ENCODE results near the gene SPATA20.

The SPATA20 gene

GRCh38 chr17:50550661-50551432, 3.9 kb downstream of the SPATA20 start:
- no peaks in the 10 kb centered on the region for H3K9me3 ChIP-seq (replicated peaks; ENCODE audit: insufficient read depth, low read length)
- DNase-seq: no peak
- no peak overlapping the region for H3K9ac ChIP-seq (ENCODE audit: low read length)
- no peak overlapping the region for H2AFZ ChIP-seq (ENCODE audit: low read length)
- H3F3A ChIP-seq (ENCODE audit: insufficient read depth, low read length): no peaks in the 10 kb centered on the region
- TF ChIP-seq EZH2phosphoT487 (IDR thresholded peaks at IDR 0.05; ENCODE audit: low read length) (no peak), CTCF (IDR thresholded peaks at IDR 0.05; ENCODE audit: low read length) (peak; percentile 36)
- H3K4me2 ChIP-seq (ENCODE audit: low read depth, low read length): no peak overlapping the region
- no peaks in the 10 kb centered on the region for H3K9me2 ChIP-seq (replicated peaks; ENCODE audit: insufficient read depth, low read length)
- H3K4me1 ChIP-seq (ENCODE audit: low read length): peaks cover 9% of the 10 kb centered on the region
- H4K20me1 ChIP-seq (ENCODE audit: insufficient read depth, low read length): no peaks in the 10 kb centered on the region
- no peak overlapping the region for H3K27ac ChIP-seq (ENCODE audit: low read length)
- no peaks in the 10 kb centered on the region for H3K27me3 ChIP-seq (replicated peaks; ENCODE audit: insufficient read depth, low read length)
- no peak overlapping the region for H3K4me3 ChIP-seq (ENCODE audit: low read length)
- H3K36me3 ChIP-seq (replicated peaks; ENCODE audit: insufficient read depth, low read length): no peaks in the 10 kb centered on the region
- H3K79me2 ChIP-seq (ENCODE audit: low read length): no peaks in the 10 kb centered on the region

GRCh38 chr17:50551433-50551815, 4.5 kb downstream of the SPATA20 start:
- no peak overlapping the region for H3K4me3 ChIP-seq (ENCODE audit: low read length)
- H3K9me2 ChIP-seq (replicated peaks; ENCODE audit: insufficient read depth, low read length): no peaks in the 10 kb centered on the region
- DNase-seq: no peak
- no peak overlapping the region for H3K9ac ChIP-seq (ENCODE audit: low read length)
- no peaks in the 10 kb centered on the region for H3F3A ChIP-seq (ENCODE audit: insufficient read depth, low read length)
- H3K79me2 ChIP-seq (ENCODE audit: low read length): no peaks in the 10 kb centered on the region
- no peaks in the 10 kb centered on the region for H4K20me1 ChIP-seq (ENCODE audit: insufficient read depth, low read length)
- TF ChIP-seq EZH2 (optimal IDR thresholded peaks at IDR 0.05; ENCODE audit: low read depth, low read length): no peak
- TF ChIP-seq CTCF (IDR thresholded peaks at IDR 0.05; ENCODE audit: low read length): no peak
- TF ChIP-seq EZH2phosphoT487 (IDR thresholded peaks at IDR 0.05; ENCODE audit: low read length): no peak
- no peaks in the 10 kb centered on the region for H3K36me3 ChIP-seq (replicated peaks; ENCODE audit: insufficient read depth, low read length)
- peaks cover 7% of the 10 kb centered on the region for H3K4me1 ChIP-seq (ENCODE audit: low read length)
- H3K27ac ChIP-seq (ENCODE audit: low read length): no peak overlapping the region
- no peak overlapping the region for H2AFZ ChIP-seq (ENCODE audit: low read length)
- no peaks in the 10 kb centered on the region for H3K9me3 ChIP-seq (replicated peaks; ENCODE audit: insufficient read depth, low read length)
- no peaks in the 10 kb centered on the region for H3K27me3 ChIP-seq (replicated peaks; ENCODE audit: insufficient read depth, low read length)
- no peak overlapping the region for H3K4me2 ChIP-seq (ENCODE audit: low read depth, low read length)

GRCh38 chr17:50551884-50552283, 4.9 kb downstream of the SPATA20 start:
- Histone ChIP-seq H3K9me2 (replicated peaks; ENCODE audit: insufficient read depth, low read length) (no peaks in the 10 kb centered on the region), H3K9me3 (replicated peaks; ENCODE audit: insufficient read depth, low read length) (no peaks in the 10 kb centered on the region), H2AFZ (ENCODE audit: low read length) (no peak overlapping the region), H3K9ac (ENCODE audit: low read length) (no peak overlapping the region), H3K4me2 (ENCODE audit: low read depth, low read length) (no peak overlapping the region), H3F3A (ENCODE audit: insufficient read depth, low read length) (no peaks in the 10 kb centered on the region), H4K20me1 (ENCODE audit: insufficient read depth, low read length) (no peaks in the 10 kb centered on the region), H3K27ac (ENCODE audit: low read length) (no peak overlapping the region), H3K4me1 (ENCODE audit: low read length) (peaks cover 5% of the 10 kb centered on the region), H3K4me3 (ENCODE audit: low read length) (no peak overlapping the region), H3K27me3 (replicated peaks; ENCODE audit: insufficient read depth, low read length) (no peaks in the 10 kb centered on the region), H3K79me2 (ENCODE audit: low read length) (no peaks in the 10 kb centered on the region), H3K36me3 (replicated peaks; ENCODE audit: insufficient read depth, low read length) (no peaks in the 10 kb centered on the region)
- no peak for DNase-seq
- TF ChIP-seq EZH2phosphoT487 (IDR thresholded peaks at IDR 0.05; ENCODE audit: low read length): no peak
- no peak for TF ChIP-seq CTCF (IDR thresholded peaks at IDR 0.05; ENCODE audit: low read length)
- TF ChIP-seq EZH2 (optimal IDR thresholded peaks at IDR 0.05; ENCODE audit: low read depth, low read length): no peak

All from MM.1S (cell line).